Raji (cell line): ENCODE measurements around the gene EHD4.

ENCODE experiments used
- POLR2A ChIP-seq: IDR thresholded peaks from 2 replicates; pipeline ENCODE4 v1.6.1; 2011; ENCODE audit warnings: low read depth, low read length, control low read depth; ENCODE audit not compliant: insufficient read depth

Gene EHD4

DNA sequence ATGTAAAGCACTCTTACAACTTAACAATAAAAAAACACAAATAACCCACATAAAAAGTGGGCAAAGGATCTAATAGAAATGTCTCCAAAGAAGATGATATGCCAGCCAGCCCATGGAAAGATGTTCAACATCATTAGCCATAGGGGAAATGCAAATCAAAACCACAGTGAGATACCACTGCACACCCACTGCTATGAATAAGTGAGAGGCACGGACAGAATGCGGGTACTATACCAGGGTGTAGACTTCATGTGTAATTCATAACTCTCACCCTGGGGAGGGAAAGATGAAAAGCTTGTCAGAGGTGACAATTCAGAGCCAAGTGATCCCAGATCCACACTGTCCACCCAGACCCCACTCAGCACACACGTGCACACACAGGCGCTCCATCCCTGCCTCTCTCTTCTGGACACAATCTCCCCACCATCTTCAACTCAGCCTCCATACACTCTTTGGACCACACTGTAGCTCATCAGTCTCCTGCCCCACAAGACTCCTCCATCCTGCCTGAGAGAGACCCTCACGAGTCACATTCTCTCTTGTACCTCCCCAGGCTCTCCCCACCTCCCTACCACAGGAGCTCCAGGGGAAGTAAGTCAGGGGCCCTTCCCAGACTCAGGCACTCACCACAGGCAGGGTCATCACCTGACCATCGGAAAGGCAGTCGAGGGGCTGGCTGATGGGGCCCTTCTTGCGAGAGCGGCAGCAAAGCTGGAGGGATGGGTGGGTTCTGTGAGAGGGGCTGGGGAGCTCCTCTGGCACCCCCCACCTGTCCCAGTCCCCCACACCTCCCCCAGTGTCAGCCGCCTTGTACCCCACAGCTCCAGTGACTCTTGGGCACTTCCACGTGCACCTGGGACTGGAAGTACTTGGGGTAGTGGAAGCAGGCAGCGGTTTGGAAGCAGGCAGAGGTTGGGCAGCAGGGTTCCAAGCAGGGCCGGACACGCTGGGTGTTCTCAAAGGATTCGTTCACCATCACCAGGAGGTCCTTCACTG is 27.2 kb upstream of the EHD4 start:
- no peak for TF ChIP-seq POLR2A

GRCh38 chr15:41997845-41998244 is 25.5 kb upstream of the EHD4 start:
- TF ChIP-seq POLR2A: no peak

DNA sequence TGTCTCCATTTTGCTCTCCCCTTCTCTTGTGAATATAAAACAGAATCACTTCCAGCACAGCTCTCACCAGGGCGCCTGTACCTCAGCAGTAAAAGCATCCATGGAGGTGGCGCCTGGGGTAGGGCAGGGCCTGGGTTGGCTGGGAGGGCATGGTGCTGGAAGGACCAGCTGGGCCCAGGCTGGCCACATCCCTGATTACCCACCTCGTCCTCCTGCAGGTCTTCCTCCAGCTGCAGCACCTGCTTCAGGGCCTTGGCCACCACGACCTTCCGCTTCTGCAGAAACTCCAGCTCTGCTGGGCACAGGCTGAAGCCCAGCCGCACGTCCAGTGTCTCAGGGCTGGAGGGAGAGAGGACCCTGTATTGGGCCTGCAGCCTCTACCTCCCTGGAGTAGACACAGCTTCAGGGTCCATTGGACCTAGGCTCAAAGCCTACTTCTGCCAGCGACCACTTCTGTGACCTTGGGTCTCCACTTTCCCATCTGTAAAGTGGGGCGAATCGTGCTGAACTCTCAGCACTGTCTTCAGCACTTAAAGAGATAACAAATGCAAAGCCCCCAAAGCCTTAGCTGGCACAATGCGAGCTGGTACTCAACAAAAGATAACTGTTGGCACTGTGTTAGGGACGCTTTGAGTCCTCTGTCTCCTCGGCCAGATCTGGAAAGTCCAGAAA is 24.7 kb upstream of the EHD4 start:
- no peak for TF ChIP-seq POLR2A

DNA sequence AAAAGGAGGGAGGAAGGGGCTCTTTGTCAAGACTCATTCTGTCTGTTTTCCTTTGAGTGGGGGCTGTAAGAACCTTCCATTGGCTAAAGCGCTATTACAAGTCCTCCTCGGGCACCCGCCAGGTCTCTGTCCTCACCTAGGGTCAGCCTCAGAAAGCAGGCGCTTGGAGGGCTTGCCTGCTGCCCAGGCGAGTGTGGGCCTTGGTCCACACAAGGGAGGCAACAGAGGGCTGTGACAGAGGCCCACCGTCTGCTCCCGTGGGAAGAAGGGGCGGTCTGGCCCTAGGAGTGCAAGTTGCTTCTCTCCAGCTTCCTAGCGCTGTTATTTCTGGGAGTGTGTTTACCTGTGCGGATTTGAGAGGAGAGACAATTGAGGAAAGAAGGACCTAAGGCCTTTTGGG is 24.0 kb upstream of the EHD4 start:
- TF ChIP-seq POLR2A: no peak

GRCh38 chr15:41995476-41995855 is 23.1 kb upstream of the EHD4 start:
- TF ChIP-seq POLR2A: no peak

GRCh38 chr15:41994772-41995475 is 22.6 kb upstream of the EHD4 start:
- TF ChIP-seq POLR2A: no peak

DNA sequence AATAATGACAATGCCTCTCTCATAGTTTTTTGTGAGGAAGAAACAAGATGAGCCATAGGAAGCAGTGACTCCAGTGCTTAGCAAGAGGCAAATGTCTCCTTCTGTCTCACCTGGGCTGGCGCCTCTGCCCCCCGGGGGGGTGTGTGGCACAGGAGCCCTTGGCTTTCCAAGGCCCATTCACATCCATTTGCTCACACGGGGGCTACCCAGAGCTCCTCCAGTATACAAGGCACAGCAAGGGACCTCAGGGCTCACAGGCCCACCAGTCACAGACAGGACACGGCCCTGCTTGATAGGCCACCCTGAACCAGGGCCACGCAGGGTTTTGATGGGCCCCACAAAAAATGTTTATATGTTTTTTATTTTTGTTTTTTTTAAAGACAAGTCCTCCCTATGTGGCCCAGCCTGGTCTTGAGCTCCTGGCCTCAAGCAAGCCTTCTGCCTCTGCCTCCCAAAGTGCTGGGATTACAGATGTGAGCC is 21.9 kb upstream of the EHD4 start:
- no peak for TF ChIP-seq POLR2A

DNA sequence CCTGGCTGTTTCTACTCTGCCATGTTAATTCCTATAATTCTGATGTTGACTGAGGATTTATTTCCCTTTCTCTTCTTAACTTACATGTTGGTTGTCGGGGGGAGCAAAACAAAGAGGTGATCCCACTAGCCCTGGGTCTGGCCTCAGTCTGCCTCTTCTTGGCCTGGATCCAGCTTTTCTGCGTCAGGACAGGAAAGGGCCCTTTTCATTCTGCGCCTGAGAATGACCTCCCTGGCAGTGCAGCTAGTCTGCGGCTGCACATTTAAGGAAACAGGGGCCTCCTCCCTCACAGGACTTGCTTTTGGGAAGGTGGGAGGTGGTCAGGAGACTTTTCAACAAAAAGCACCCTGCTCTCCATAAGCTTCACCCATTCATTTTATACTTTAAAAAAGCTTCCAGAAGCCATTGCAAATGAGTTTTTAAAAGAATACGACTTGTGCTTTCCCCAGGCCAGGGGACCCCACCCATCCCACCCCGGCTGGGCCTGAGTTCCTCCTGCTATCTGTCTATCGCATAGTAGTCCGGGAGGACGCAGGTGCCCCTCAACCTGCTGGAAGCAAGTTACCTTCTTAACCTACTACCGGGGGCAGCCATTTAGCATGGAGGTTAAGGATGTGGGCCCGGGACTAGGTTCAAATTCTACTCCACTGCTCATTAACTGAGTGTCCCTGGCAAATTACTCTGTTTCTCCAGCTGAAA is 21.3 kb upstream of the EHD4 start:
- TF ChIP-seq POLR2A: no peak

DNA sequence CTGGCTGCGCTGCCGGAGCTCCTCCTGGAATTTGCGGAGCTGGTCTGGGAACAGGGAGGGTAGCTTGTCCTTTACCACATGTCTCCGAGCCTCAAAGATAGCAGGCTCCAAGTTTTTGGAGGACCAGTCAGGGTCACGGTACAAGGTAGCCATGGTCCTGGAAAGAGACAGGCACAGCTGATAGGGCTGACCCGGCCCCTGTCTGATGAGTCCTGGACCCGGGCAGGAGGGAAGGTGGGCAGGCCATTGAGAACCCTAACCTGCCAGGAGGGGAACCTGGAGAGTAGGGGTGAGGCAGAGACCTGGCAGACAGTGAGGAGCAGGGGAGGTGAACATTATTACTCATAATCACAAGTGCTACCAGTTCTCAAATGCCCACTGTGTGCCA is 20.4 kb upstream of the EHD4 start:
- no peak for TF ChIP-seq POLR2A

- TF ChIP-seq POLR2A: no peak
Observed at GRCh38 chr15:41992151-41992802, 19.9 kb upstream of the EHD4 start.

GRCh38 chr15:41990691-41991090 is 18.3 kb upstream of the EHD4 start:
- TF ChIP-seq POLR2A: no peak

DNA sequence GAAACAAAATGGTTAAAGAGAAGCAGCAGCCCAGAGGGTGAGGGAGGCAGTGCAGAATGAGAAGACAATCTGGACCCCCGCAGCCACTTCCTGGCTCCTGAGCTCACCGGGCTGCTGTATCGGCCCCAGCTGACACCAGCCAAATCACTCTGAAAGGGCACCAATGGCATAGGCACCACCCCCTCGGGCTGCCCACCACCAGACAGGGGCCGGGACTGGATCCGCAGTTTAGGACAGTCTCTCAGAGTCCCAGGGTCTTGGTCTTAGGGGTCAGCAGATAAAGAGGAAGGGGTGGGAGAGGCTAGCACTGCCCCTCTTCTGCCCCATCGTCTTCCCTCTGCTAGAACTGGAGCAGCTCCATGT is 17.9 kb upstream of the EHD4 start:
- no peak for TF ChIP-seq POLR2A

- no peak for TF ChIP-seq POLR2A
Observed at GRCh38 chr15:41989573-41990242, 17.4 kb upstream of the EHD4 start.
